Fibroblast of lung (primary cell): ENCODE data around the gene SFRP5.

Experiments used
- EZH2 ChIP-seq: IDR thresholded peaks from 2 replicates; pipeline ENCODE4 v1.5.1; 2012; ENCODE audit warnings: low read length, control low read depth, mild to moderate bottlenecking; ENCODE audit errors: missing control alignments
- TF ChIP-seq, protein P1 (sequence below), 2 donors: IDR thresholded peaks in 1 of 2; conservative IDR thresholded peaks in 1 of 2; 1 replicate in 1 of 2; 2 replicates in 1 of 2; pipeline ENCODE4 v1.5.1; 2011 to 2012; ENCODE audit warnings: low read length in 2 of 2, control low read depth in 1 of 2, inconsistent platforms in 1 of 2, low read depth in 1 of 2, mild to moderate bottlenecking in 1 of 2

DNA sequence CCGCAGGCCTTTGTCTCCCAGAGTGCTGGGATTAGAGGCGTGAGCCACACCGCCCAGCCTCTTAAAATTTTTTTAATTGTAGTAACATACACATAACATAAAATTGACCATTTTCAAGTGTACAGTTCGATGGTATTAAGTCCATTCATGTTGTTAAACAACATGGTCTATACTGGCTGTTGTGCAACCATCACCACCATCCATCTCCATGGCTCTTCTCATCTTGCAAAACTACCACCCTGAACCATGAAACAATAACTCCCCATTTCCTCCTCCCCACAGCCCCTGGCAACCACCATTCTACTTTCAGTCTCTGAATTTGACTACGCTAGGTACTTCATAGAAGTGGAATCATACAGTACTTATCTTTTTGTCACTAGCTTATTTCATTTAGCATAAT, 42.8 kb downstream of the SFRP5 start:
- TF ChIP-seq, protein P1, sequence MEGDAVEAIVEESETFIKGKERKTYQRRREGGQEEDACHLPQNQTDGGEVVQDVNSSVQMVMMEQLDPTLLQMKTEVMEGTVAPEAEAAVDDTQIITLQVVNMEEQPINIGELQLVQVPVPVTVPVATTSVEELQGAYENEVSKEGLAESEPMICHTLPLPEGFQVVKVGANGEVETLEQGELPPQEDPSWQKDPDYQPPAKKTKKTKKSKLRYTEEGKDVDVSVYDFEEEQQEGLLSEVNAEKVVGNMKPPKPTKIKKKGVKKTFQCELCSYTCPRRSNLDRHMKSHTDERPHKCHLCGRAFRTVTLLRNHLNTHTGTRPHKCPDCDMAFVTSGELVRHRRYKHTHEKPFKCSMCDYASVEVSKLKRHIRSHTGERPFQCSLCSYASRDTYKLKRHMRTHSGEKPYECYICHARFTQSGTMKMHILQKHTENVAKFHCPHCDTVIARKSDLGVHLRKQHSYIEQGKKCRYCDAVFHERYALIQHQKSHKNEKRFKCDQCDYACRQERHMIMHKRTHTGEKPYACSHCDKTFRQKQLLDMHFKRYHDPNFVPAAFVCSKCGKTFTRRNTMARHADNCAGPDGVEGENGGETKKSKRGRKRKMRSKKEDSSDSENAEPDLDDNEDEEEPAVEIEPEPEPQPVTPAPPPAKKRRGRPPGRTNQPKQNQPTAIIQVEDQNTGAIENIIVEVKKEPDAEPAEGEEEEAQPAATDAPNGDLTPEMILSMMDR (conservative IDR thresholded peaks at IDR 0.05 in 1 of 2, IDR thresholded peaks at IDR 0.05 in 1 of 2; ENCODE audit: low read depth in 1 of 2, low read length in 2 of 2) = no peak
- no peak for TF ChIP-seq EZH2
